ENCODE data around the gene GPR27.

DNA sequence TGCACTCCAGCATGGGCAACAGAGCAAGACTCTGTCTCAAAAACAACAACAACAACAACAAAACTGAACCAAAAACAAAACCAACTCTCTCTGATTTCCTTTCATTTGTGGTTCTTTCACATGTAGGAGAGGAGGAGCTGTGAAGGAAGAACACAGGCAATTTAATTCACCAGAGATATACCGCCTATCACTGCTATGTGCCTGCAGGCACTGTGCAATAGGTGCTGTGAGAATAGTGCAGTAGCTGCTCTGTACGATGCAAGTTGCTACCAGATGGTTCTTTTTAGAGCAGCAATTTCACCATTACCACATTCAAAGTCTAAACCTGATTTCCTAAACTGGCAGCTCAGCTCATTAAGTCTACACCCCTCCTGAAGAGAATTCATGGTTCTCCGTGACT, 42.6 kb downstream of the GPR27 start:
- TF ChIP-seq, protein P1, sequence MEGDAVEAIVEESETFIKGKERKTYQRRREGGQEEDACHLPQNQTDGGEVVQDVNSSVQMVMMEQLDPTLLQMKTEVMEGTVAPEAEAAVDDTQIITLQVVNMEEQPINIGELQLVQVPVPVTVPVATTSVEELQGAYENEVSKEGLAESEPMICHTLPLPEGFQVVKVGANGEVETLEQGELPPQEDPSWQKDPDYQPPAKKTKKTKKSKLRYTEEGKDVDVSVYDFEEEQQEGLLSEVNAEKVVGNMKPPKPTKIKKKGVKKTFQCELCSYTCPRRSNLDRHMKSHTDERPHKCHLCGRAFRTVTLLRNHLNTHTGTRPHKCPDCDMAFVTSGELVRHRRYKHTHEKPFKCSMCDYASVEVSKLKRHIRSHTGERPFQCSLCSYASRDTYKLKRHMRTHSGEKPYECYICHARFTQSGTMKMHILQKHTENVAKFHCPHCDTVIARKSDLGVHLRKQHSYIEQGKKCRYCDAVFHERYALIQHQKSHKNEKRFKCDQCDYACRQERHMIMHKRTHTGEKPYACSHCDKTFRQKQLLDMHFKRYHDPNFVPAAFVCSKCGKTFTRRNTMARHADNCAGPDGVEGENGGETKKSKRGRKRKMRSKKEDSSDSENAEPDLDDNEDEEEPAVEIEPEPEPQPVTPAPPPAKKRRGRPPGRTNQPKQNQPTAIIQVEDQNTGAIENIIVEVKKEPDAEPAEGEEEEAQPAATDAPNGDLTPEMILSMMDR (IDR thresholded peaks at IDR 0.05; ENCODE audit: insufficient read depth, low read length), result no peak
- TF ChIP-seq GABPA (IDR thresholded peaks at IDR 0.05; ENCODE audit: low read depth) (no peak), POLR2AphosphoS5 (IDR thresholded peaks at IDR 0.05; ENCODE audit: low read depth) (no peak), SPI1 (IDR thresholded peaks at IDR 0.05; ENCODE audit: borderline replicate concordance, low read depth) (no peak)
- TF ChIP-seq, protein P2, sequence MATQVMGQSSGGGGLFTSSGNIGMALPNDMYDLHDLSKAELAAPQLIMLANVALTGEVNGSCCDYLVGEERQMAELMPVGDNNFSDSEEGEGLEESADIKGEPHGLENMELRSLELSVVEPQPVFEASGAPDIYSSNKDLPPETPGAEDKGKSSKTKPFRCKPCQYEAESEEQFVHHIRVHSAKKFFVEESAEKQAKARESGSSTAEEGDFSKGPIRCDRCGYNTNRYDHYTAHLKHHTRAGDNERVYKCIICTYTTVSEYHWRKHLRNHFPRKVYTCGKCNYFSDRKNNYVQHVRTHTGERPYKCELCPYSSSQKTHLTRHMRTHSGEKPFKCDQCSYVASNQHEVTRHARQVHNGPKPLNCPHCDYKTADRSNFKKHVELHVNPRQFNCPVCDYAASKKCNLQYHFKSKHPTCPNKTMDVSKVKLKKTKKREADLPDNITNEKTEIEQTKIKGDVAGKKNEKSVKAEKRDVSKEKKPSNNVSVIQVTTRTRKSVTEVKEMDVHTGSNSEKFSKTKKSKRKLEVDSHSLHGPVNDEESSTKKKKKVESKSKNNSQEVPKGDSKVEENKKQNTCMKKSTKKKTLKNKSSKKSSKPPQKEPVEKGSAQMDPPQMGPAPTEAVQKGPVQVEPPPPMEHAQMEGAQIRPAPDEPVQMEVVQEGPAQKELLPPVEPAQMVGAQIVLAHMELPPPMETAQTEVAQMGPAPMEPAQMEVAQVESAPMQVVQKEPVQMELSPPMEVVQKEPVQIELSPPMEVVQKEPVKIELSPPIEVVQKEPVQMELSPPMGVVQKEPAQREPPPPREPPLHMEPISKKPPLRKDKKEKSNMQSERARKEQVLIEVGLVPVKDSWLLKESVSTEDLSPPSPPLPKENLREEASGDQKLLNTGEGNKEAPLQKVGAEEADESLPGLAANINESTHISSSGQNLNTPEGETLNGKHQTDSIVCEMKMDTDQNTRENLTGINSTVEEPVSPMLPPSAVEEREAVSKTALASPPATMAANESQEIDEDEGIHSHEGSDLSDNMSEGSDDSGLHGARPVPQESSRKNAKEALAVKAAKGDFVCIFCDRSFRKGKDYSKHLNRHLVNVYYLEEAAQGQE (IDR thresholded peaks at IDR 0.05; ENCODE audit: insufficient replicate concordance, low read depth), result no peak
